Measurements from ENCODE around the gene LRFN2. TPM values are rescaled to one million over a fixed set of nuclear protein-coding genes. Genes with fewer than 3 reads are reported as not detected.

Gene LRFN2
- total and polyA plus RNA-seq, 12 donors = not detected

DNA sequence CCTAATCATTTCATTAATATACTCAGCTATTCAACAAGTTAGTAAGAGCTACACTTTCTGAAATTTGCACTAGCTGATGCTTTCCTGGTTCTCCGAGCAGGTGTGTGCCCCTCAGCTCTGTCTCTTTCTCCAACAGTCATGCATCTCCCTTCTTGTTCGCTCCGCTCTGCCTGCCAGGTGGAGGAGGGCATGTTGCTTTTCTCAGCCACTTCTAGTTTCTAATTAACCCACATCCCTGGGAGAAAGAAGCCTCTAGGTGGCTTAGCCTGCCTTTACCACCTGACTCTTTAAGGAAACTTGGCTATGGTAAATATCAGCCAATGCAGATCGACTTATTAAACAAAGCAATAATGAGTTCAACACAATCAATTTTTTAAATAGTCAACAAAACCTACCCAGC, 34.2 kb downstream of the LRFN2 start:
- no peak for DNase-seq
- Histone ChIP-seq H3K27ac (no peak overlapping the region), H3K36me3 (no peaks in the 10 kb centered on the region), H3K9me3 (no peaks in the 10 kb centered on the region), H3K27me3 (peaks cover 0 to 34% (median 13%) of the 10 kb centered on the region in 7 donors), H3K4me3 (no peak overlapping the region), H3K4me1 (no peaks in the 10 kb centered on the region)
- no peak for TF ChIP-seq CTCF (IDR thresholded peaks at IDR 0.05)
- 85% methylated on average over 4 of the region's 4 CpGs for WGBS, 2 donors
- no peak for ATAC-seq
- intact Hi-C loops (cut with DNase I) = no loop called here

- intact Hi-C loops (cut with DNase I) = no loop called here
Observed at GRCh38 chr6:40551966-40552505, 35.1 kb downstream of the LRFN2 start.

GRCh38 chr6:40550202-40551101, 36.7 kb downstream of the LRFN2 start:
- DNase-seq (peak in 1 of 2 donors; percentile 20), ATAC-seq (no peak)
- H3K36me3 ChIP-seq = no peaks in the 10 kb centered on the region
- no peak overlapping the region for H3K4me3 ChIP-seq
- WGBS, 2 donors = 80 to 84% methylated on average over 12 of the region's 12 CpGs
- H3K4me1 ChIP-seq = no peaks in the 10 kb centered on the region
- no peak overlapping the region for H3K27ac ChIP-seq
- H3K27me3 ChIP-seq = peaks cover 0 to 31% (median 20%) of the 10 kb centered on the region in 7 donors
- no peaks in the 10 kb centered on the region for H3K9me3 ChIP-seq
- intact Hi-C loops (cut with DNase I) = no loop called here
- peak in 8 of 9 donors; percentile 9 to 64 (median 47) for TF ChIP-seq CTCF (IDR thresholded peaks at IDR 0.05)

More at GRCh38 chr6:40551966-40552505, 35.1 kb downstream of the LRFN2 start:
- Histone ChIP-seq H3K27ac (no peak overlapping the region), H3K4me3 (no peak overlapping the region), H3K27me3 (peaks cover 0 to 31% (median 17%) of the 10 kb centered on the region in 7 donors), H3K36me3 (no peaks in the 10 kb centered on the region), H3K4me1 (no peaks in the 10 kb centered on the region), H3K9me3 (no peaks in the 10 kb centered on the region)
- WGBS, 2 donors = 68% methylated on average over 4 of the region's 4 CpGs
- ATAC-seq = no peak
- no peak for TF ChIP-seq CTCF (IDR thresholded peaks at IDR 0.05)
- no peak for DNase-seq

- ATAC-seq (no peak), DNase-seq (no peak)
- Histone ChIP-seq H3K27me3 (peaks cover 0 to 18% (median 11%) of the 10 kb centered on the region in 7 donors), H3K36me3 (no peaks in the 10 kb centered on the region), H3K4me3 (no peak overlapping the region), H3K4me1 (no peaks in the 10 kb centered on the region), H3K27ac (no peak overlapping the region), H3K9me3 (no peaks in the 10 kb centered on the region)
- intact Hi-C loops (cut with DNase I) = loop anchor here in 1 of 10 donors (10.0 kb wide), 1 partner anchor 299 kb away; no protein-coding TSS in a partner anchor
- WGBS, 2 donors = 31 to 44% methylated on average over 6 of the region's 6 CpGs
- TF ChIP-seq CTCF (IDR thresholded peaks at IDR 0.05) = no peak
Observed at GRCh38 chr6:40545954-40546353, 41.2 kb downstream of the LRFN2 start.

Data from heart right ventricle (tissue), 16 donors.